Fibroblast of lung (primary cell): ENCODE results near the gene LGALS7. TPM values are rescaled to one million over a fixed set of nuclear protein-coding genes. Genes with fewer than 3 reads are reported as not detected.

Experiments
- DNase-seq, 2 donors: peaks; one replicate each; pipeline versions ENCODE4 v3.0.0 to v3.0.0-alpha.2; 2010; ENCODE audit warnings: low read depth in 2 of 2
- H2AFZ ChIP-seq: 2 replicates; pipeline ENCODE4 v1.5.1; 2012; ENCODE audit warnings: low read length, control low read depth, inconsistent platforms
- H3K27ac ChIP-seq: 2 replicates; pipeline ENCODE4 v1.5.1; 2011; ENCODE audit warnings: low read length, control low read depth; ENCODE audit not compliant: insufficient read depth
- H3K27me3 ChIP-seq: 2 replicates; pipeline ENCODE4 v1.5.1; 2011; ENCODE audit warnings: mild to moderate bottlenecking, low read length; ENCODE audit not compliant: control insufficient read depth, insufficient read depth
- H3K36me3 ChIP-seq: 2 replicates; pipeline ENCODE4 v1.5.1; 2011; ENCODE audit warnings: low read length; ENCODE audit not compliant: control insufficient read depth, insufficient read depth
- H3K4me1 ChIP-seq: 2 replicates; pipeline ENCODE4 v1.5.1; 2011; ENCODE audit warnings: low read length; ENCODE audit not compliant: control insufficient read depth, insufficient read depth; ENCODE audit errors: extremely low read depth
- H3K4me2 ChIP-seq: 2 replicates; pipeline ENCODE4 v1.5.1; 2011; ENCODE audit warnings: low read length, control low read depth; ENCODE audit not compliant: insufficient read depth; ENCODE audit errors: extremely low read depth
- H3K4me3 ChIP-seq, 4 experiments: fragments of 200-600 bp in 1 of 4; sonication (generic) in 1 of 4; replicated peaks in 1 of 4; 2 replicates each; pipeline ENCODE4 v1.5.1; 2011 to 2016; ENCODE audit warnings: low read length in 4 of 4, low read depth in 3 of 4, mild to moderate bottlenecking in 3 of 4, control low read depth in 2 of 4, inconsistent platforms in 1 of 4, mixed read lengths in 1 of 4; ENCODE audit not compliant: insufficient read depth in 1 of 4; ENCODE audit errors: control extremely low read depth in 1 of 4
- H3K79me2 ChIP-seq: 2 replicates; pipeline ENCODE4 v1.5.1; 2012; ENCODE audit warnings: mild to moderate bottlenecking, low read length, inconsistent platforms; ENCODE audit not compliant: control insufficient read depth, insufficient read depth
- H3K9ac ChIP-seq: 2 replicates; pipeline ENCODE4 v1.5.1; 2011; ENCODE audit warnings: mild to moderate bottlenecking, low read length, control low read depth; ENCODE audit not compliant: insufficient read depth
- H3K9me3 ChIP-seq: 2 replicates; pipeline ENCODE4 v1.5.1; 2012; ENCODE audit warnings: low read depth, low read length; ENCODE audit not compliant: control insufficient read depth, insufficient read depth
- H4K20me1 ChIP-seq: 2 replicates; pipeline ENCODE4 v1.5.1; 2011; ENCODE audit warnings: low read length; ENCODE audit not compliant: control insufficient read depth, insufficient read depth; ENCODE audit errors: extremely low read depth
- EZH2 ChIP-seq: IDR thresholded peaks from 2 replicates; pipeline ENCODE4 v1.5.1; 2012; ENCODE audit warnings: low read length, control low read depth, mild to moderate bottlenecking; ENCODE audit errors: missing control alignments
- polyA plus RNA-seq, 2 donors: library from polyadenylated mRNA; depleted of rRNA in 1 of 2; stranded (reverse) in 1 of 2; unstranded in 1 of 2; fragments of >200 nt; gene quantifications; 2 replicates each; pipeline ENCODE4 v1.2.1, GENCODE V29; 2011 to 2012; ENCODE audit warnings: missing spikeins in 1 of 2
- total RNA-seq: library from RNA; depleted of rRNA; stranded (reverse); fragments of >200 nt; gene quantifications from 2 replicates; pipeline ENCODE4 v1.2.1, GENCODE V29; 2014
- TF ChIP-seq, protein P1 (sequence below), 2 donors: IDR thresholded peaks in 1 of 2; conservative IDR thresholded peaks in 1 of 2; 1 replicate in 1 of 2; 2 replicates in 1 of 2; pipeline ENCODE4 v1.5.1; 2011 to 2012; ENCODE audit warnings: low read length in 2 of 2, control low read depth in 1 of 2, inconsistent platforms in 1 of 2, low read depth in 1 of 2, mild to moderate bottlenecking in 1 of 2

The LGALS7 gene
- total and polyA plus RNA-seq, 2 donors (not counting 1 experiment from before 2014, with no cell fraction given), result not detected

DNA sequence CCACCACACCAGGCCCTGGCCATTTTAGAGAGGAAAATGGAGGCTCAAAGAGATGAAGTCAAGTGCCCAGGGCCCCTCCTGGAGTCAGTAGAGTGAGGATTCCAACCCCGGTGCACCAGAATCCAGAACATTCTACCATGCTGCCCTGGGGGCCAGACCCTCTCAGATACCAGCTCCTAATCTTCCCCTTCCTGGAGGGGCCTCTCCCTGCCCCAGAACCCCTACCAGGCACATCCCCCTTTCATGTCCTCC, 40.1 kb downstream of the LGALS7 start:
- Histone ChIP-seq H3K27ac (no peak overlapping the region), H3K36me3 (peaks cover 18% of the 10 kb centered on the region), H3K4me1 (peaks cover 4% of the 10 kb centered on the region), H3K27me3 (no peaks in the 10 kb centered on the region), H3K9ac (no peak overlapping the region), H3K4me3 (no peak overlapping the region), H2AFZ (no peak overlapping the region), H3K79me2 (no peaks in the 10 kb centered on the region), H3K4me2 (no peak overlapping the region), H3K9me3 (no peaks in the 10 kb centered on the region), H4K20me1 (no peaks in the 10 kb centered on the region)
- DNase-seq, result no peak
- TF ChIP-seq EZH2, result no peak
- TF ChIP-seq, protein P1, sequence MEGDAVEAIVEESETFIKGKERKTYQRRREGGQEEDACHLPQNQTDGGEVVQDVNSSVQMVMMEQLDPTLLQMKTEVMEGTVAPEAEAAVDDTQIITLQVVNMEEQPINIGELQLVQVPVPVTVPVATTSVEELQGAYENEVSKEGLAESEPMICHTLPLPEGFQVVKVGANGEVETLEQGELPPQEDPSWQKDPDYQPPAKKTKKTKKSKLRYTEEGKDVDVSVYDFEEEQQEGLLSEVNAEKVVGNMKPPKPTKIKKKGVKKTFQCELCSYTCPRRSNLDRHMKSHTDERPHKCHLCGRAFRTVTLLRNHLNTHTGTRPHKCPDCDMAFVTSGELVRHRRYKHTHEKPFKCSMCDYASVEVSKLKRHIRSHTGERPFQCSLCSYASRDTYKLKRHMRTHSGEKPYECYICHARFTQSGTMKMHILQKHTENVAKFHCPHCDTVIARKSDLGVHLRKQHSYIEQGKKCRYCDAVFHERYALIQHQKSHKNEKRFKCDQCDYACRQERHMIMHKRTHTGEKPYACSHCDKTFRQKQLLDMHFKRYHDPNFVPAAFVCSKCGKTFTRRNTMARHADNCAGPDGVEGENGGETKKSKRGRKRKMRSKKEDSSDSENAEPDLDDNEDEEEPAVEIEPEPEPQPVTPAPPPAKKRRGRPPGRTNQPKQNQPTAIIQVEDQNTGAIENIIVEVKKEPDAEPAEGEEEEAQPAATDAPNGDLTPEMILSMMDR (conservative IDR thresholded peaks at IDR 0.05 in 1 of 2, IDR thresholded peaks at IDR 0.05 in 1 of 2; ENCODE audit: low read depth in 1 of 2, low read length in 2 of 2), result no peak

GRCh38 chr19:38731654-38732301, 41.5 kb downstream of the LGALS7 start:
- Histone ChIP-seq H3K4me1 (peaks cover 4% of the 10 kb centered on the region), H3K79me2 (no peaks in the 10 kb centered on the region), H3K27ac (no peak overlapping the region), H2AFZ (no peak overlapping the region), H3K4me3 (no peak overlapping the region), H3K4me2 (no peak overlapping the region), H3K9me3 (no peaks in the 10 kb centered on the region), H3K36me3 (peaks cover 28% of the 10 kb centered on the region), H3K27me3 (no peaks in the 10 kb centered on the region), H4K20me1 (no peaks in the 10 kb centered on the region), H3K9ac (no peak overlapping the region)
- TF ChIP-seq EZH2, result no peak
- DNase-seq, result no peak

DNA sequence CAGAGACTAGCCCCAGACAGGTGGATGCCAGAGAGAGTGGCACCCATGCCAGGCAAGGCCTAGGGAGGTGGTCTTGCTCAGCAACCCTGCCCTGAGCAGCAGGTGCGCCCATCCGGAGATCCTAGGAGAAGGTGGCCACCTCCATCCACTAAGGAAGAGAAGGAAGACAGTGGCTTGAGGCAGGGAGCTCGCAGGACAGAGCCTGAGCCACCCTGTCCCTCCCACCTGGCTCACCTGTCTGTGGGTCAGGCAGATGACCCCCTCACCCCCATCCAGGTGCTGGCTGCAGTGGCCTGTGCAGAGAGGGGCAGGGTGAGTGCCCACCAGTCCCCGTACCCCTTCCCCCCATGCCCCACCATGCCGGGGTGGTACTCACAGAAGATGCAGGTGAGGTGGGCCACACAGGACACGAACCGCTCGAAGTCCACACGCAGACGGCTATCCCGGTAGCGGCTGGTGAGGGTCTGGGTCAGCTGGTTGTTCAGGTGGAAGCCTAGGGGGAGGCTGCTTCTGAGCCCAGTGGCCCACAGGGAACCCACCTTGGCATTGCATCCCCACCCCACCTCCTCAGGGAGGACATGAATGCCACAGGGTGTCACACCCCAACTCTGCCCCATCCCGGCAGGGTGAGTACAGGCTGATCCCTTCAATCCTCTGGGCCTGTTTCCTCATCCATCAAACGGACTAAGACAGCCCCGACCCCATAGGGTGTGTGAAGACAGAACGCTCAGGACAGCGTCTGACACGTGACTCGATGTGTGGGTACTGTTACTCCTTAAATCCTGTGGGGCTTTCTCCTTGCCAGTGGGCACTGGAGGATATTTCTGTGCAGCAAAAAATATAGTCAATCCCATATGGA, 42.4 kb downstream of the LGALS7 start:
- TF ChIP-seq, protein P1 (conservative IDR thresholded peaks at IDR 0.05 in 1 of 2, IDR thresholded peaks at IDR 0.05 in 1 of 2; ENCODE audit: low read depth in 1 of 2, low read length in 2 of 2), result no peak
- no peak for TF ChIP-seq EZH2
- Histone ChIP-seq H3K9me3 (no peaks in the 10 kb centered on the region), H3K27me3 (no peaks in the 10 kb centered on the region), H3K4me1 (peaks cover 4% of the 10 kb centered on the region), H3K36me3 (peaks cover 31% of the 10 kb centered on the region), H2AFZ (no peak overlapping the region), H3K27ac (no peak overlapping the region), H3K4me3 (no peak overlapping the region), H3K4me2 (no peak overlapping the region), H3K79me2 (peaks cover 2% of the 10 kb centered on the region), H4K20me1 (no peaks in the 10 kb centered on the region), H3K9ac (no peak overlapping the region)
- no peak for DNase-seq
